Body of pancreas (tissue), 4 donors: ENCODE results near the gene PCSK6.

Source experiments
- POLR2A ChIP-seq, 3 donors: fragments of 450-650 bp; IDR thresholded peaks; one replicate each; pipeline ENCODE4 v1.6.1; 2016; ENCODE audit warnings: antibody characterized with exemption in 3 of 3, mild to moderate bottlenecking in 2 of 3
- TF ChIP-seq, protein P1 (sequence below), 7 experiments: fragments of 450-650 bp in 4 of 7; fragments of 200-600 bp in 3 of 7; sonication (generic) in 3 of 7; IDR thresholded peaks; one replicate each; pipeline ENCODE4 v1.5.1; 2016 to 2019; ENCODE audit warnings: antibody characterized with exemption in 7 of 7

DNA sequence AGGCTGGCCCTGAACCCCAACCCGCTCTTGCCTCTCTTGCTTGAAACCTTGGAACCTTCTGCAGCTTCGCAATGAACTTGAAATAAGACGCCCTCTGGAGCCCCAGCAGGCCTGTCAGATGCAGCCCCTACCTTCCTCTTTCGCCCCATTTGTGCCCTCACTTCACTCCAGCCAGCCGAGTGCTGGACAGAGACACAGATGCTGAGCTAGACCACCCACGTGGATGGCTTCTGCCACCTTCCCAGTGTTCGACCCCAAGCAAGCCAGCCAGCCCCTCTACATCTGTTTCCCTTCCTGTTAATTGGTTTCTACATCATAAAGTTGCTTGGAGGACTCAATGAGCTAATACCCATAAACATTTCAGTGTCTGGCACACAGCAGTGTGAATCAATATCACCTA is 170.7 kb downstream of the PCSK6 start:
- no peak for TF ChIP-seq POLR2A (IDR thresholded peaks at IDR 0.05)
- TF ChIP-seq, protein P1, sequence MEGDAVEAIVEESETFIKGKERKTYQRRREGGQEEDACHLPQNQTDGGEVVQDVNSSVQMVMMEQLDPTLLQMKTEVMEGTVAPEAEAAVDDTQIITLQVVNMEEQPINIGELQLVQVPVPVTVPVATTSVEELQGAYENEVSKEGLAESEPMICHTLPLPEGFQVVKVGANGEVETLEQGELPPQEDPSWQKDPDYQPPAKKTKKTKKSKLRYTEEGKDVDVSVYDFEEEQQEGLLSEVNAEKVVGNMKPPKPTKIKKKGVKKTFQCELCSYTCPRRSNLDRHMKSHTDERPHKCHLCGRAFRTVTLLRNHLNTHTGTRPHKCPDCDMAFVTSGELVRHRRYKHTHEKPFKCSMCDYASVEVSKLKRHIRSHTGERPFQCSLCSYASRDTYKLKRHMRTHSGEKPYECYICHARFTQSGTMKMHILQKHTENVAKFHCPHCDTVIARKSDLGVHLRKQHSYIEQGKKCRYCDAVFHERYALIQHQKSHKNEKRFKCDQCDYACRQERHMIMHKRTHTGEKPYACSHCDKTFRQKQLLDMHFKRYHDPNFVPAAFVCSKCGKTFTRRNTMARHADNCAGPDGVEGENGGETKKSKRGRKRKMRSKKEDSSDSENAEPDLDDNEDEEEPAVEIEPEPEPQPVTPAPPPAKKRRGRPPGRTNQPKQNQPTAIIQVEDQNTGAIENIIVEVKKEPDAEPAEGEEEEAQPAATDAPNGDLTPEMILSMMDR (IDR thresholded peaks at IDR 0.05): no peak
